OCI-LY7 (cell line): ENCODE data around the gene SF3A1. TPM values are rescaled to one million over a fixed set of nuclear protein-coding genes. Genes with fewer than 3 reads are reported as not detected.

Source experiments
- BruUV-seq: library from RNA; stranded (reverse); fragments of 400-500 nt; replicated peaks from 2 replicates; lab custom pipeline; 2021; lab: Mats Ljungman, UMichigan
- CTCF ChIA-PET: fragments of 300-600 bp; sonication (Branson Sonifier 250); formaldehyde crosslinking; loops from one replicate; lab custom pipeline; 2022; ENCODE audit warnings: antibody characterized with exemption; ENCODE audit not compliant: unreplicated experiment; lab: Charles Lee
- POLR2A ChIA-PET: fragments of 300-600 bp; sonication (Branson Sonifier 250); formaldehyde crosslinking; loops from one replicate; lab custom pipeline; 2022; ENCODE audit warnings: antibody characterized with exemption; lab: Charles Lee
- DNase-seq: peaks from one replicate; pipeline ENCODE4 v3.0.0-alpha.2; 2015; ENCODE audit warnings: low spot score
- H2AFZ ChIP-seq: fragments of 200-600 bp; sonication (generic), shearing (Covaris generic); 2 replicates; pipeline ENCODE4 v1.6.1; 2014; ENCODE audit warnings: mild to moderate bottlenecking, antibody characterized with exemption, low read length, moderate library complexity
- H3K27ac ChIP-seq: fragments of 200-600 bp; sonication (generic); 2 replicates; pipeline ENCODE4 v1.5.1; 2014; ENCODE audit warnings: mixed run types, low read depth, mild to moderate bottlenecking, moderate library complexity, low read length, inconsistent platforms; ENCODE audit not compliant: poor library complexity, severe bottlenecking
- H3K36me3 ChIP-seq: fragments of 200-600 bp; sonication (generic); 2 replicates; pipeline ENCODE4 v1.6.1; 2014; ENCODE audit warnings: mild to moderate bottlenecking, antibody characterized with exemption, low read length, moderate library complexity, mixed read lengths; ENCODE audit not compliant: insufficient read depth
- H3K4me1 ChIP-seq: fragments of 200-600 bp; sonication (generic); 2 replicates; pipeline ENCODE4 v1.5.1; 2014; ENCODE audit warnings: mild to moderate bottlenecking, low read length; ENCODE audit not compliant: insufficient read depth, poor library complexity, severe bottlenecking
- H3K4me2 ChIP-seq: fragments of 200-600 bp; sonication (generic); 2 replicates; pipeline ENCODE4 v1.6.1; 2014; ENCODE audit warnings: mild to moderate bottlenecking, low read length
- H3K4me3 ChIP-seq: fragments of 200-600 bp; sonication (generic); 2 replicates; pipeline ENCODE4 v1.5.1; 2014; ENCODE audit warnings: mild to moderate bottlenecking, low read depth, low read length; ENCODE audit not compliant: poor library complexity, severe bottlenecking
- H3K79me2 ChIP-seq: fragments of 200-600 bp; sonication (generic); 2 replicates; pipeline ENCODE4 v1.6.1; 2016; ENCODE audit warnings: low read depth, mild to moderate bottlenecking, low read length, moderate library complexity, mixed read lengths; ENCODE audit not compliant: insufficient read depth
- H3K9me2 ChIP-seq: fragments of 200-600 bp; sonication (generic); 2 replicates; pipeline ENCODE4 v1.6.1; 2016; ENCODE audit warnings: mild to moderate bottlenecking, low read length, mixed read lengths; ENCODE audit not compliant: insufficient read depth
- H3K9me3 ChIP-seq: fragments of 200-600 bp; sonication (generic); 2 replicates; pipeline ENCODE4 v1.6.1; 2014; ENCODE audit warnings: mild to moderate bottlenecking, mixed run types, low read length, mixed read lengths
- H4K20me1 ChIP-seq: fragments of 200-600 bp; sonication (generic); 2 replicates; pipeline ENCODE4 v1.6.1; 2014; ENCODE audit warnings: mild to moderate bottlenecking, antibody characterized with exemption, low read length, moderate library complexity, mixed read lengths; ENCODE audit not compliant: insufficient read depth
- CTCF ChIP-seq: fragments of 200-600 bp; sonication (generic); conservative IDR thresholded peaks from 2 replicates; pipeline ENCODE4 v1.5.1; 2014; ENCODE audit warnings: mild to moderate bottlenecking, antibody characterized with exemption, low read length, moderate library complexity, mixed read lengths
- EZH2phosphoT487 ChIP-seq: fragments of 200-600 bp; sonication (generic); IDR thresholded peaks from 2 replicates; pipeline ENCODE4 v1.6.1; 2018; ENCODE audit warnings: low read depth, borderline replicate concordance, mild to moderate bottlenecking, mixed run types, antibody characterized with exemption, low read length, moderate library complexity, mixed read lengths
- intact Hi-C: fragments of 100-400 bp; cut with micrococcal nuclease; formaldehyde crosslinking; loops from one replicate; pipeline ENCODE4 v1.10.0; 2022; ENCODE audit not compliant: unreplicated experiment
- total RNA-seq, 2 experiments: library from RNA; depleted of rRNA in 1 of 2; stranded (reverse); fragments of >200 nt in 1 of 2; shearing (Covaris generic) in 1 of 2; gene quantifications; 2 replicates each; pipeline ENCODE4 v1.2.3, GENCODE V29; 2014 to 2022

The SF3A1 gene
- total RNA-seq, 2 experiments from 2014 or later, result 71.8 to 200 TPM

GRCh38 chr22:30371321-30371720 is 14.6 kb upstream of the SF3A1 start:
- H3K4me1 ChIP-seq, result no peaks in the 10 kb centered on the region
- no peak for DNase-seq
- H3K4me2 ChIP-seq, result no peak overlapping the region
- no peak overlapping the region for H2AFZ ChIP-seq
- H3K4me3 ChIP-seq, result no peak overlapping the region
- no TSS peak for BruUV-seq
- POLR2A ChIA-PET, result no interaction called here
- CTCF ChIA-PET, result no interaction called here
- H3K79me2 ChIP-seq, result no peaks in the 10 kb centered on the region
- no peaks in the 10 kb centered on the region for H4K20me1 ChIP-seq
- H3K9me3 ChIP-seq, result no peaks in the 10 kb centered on the region
- H3K36me3 ChIP-seq, result no peaks in the 10 kb centered on the region
- intact Hi-C loops, result no loop called here
- no peak for TF ChIP-seq CTCF
- TF ChIP-seq EZH2phosphoT487, result no peak
- H3K9me2 ChIP-seq, result no peaks in the 10 kb centered on the region
- H3K27ac ChIP-seq, result no peak overlapping the region

- no peak overlapping the region for H3K4me3 ChIP-seq
- H2AFZ ChIP-seq, result no peak overlapping the region
- H3K4me2 ChIP-seq, result no peak overlapping the region
- no peaks in the 10 kb centered on the region for H3K4me1 ChIP-seq
- TF ChIP-seq CTCF, result no peak
- no peak for TF ChIP-seq EZH2phosphoT487
- H3K36me3 ChIP-seq, result no peaks in the 10 kb centered on the region
- H3K27ac ChIP-seq, result no peak overlapping the region
- ChIA-PET CTCF (no interaction called here), POLR2A (no interaction called here)
- intact Hi-C loops, result no loop called here
- BruUV-seq, result no TSS peak
- no peaks in the 10 kb centered on the region for H3K9me2 ChIP-seq
- H3K79me2 ChIP-seq, result no peaks in the 10 kb centered on the region
- no peaks in the 10 kb centered on the region for H4K20me1 ChIP-seq
- H3K9me3 ChIP-seq, result no peaks in the 10 kb centered on the region
- no peak for DNase-seq
Observed at GRCh38 chr22:30370641-30371230, 14.0 kb upstream of the SF3A1 start.

- intact Hi-C loops, result no loop called here
- TF ChIP-seq CTCF (no peak), EZH2phosphoT487 (no peak)
- Histone ChIP-seq H2AFZ (no peak overlapping the region), H3K27ac (no peak overlapping the region), H3K36me3 (no peaks in the 10 kb centered on the region), H3K79me2 (no peaks in the 10 kb centered on the region), H3K9me2 (no peaks in the 10 kb centered on the region), H3K4me2 (no peak overlapping the region), H3K4me1 (no peaks in the 10 kb centered on the region), H4K20me1 (no peaks in the 10 kb centered on the region), H3K9me3 (no peaks in the 10 kb centered on the region), H3K4me3 (no peak overlapping the region)
- DNase-seq, result no peak
- ChIA-PET POLR2A (no interaction called here), CTCF (interaction anchor here (1.1 kb wide), 1 partner anchor 80 kb away, joined by 4 read pairs; no protein-coding TSS in a partner anchor)
- BruUV-seq, result no TSS peak
Observed at GRCh38 chr22:30368420-30368819, 11.7 kb upstream of the SF3A1 start.
